Prostate gland (tissue), 2 donors: ENCODE data around the gene TMEM250. TPM values are rescaled to one million over a fixed set of nuclear protein-coding genes. Genes with fewer than 3 reads are reported as not detected.

Experiments used
- DNase-seq: peaks from one replicate; pipeline ENCODE4 v3.0.0-alpha.2; 2019; ENCODE audit warnings: low spot score
- H3K27ac ChIP-seq, 2 donors: fragments of 200-600 bp; sonication (generic); 2 replicates each; pipeline ENCODE4 v1.5.1; 2017 to 2019
- H3K27me3 ChIP-seq: fragments of 200-600 bp; sonication (generic); replicated peaks from 2 replicates; pipeline ENCODE4 v1.5.1; 2019; ENCODE audit not compliant: insufficient read depth
- H3K36me3 ChIP-seq, 2 donors: fragments of 200-600 bp; sonication (generic); 1 replicate in 1 of 2; 2 replicates in 1 of 2; pipeline versions ENCODE4 v1.5.1 to v1.8.1; 2017 to 2019
- H3K4me1 ChIP-seq: fragments of 200-600 bp; sonication (generic); replicated peaks from 2 replicates; pipeline ENCODE4 v1.5.1; 2019
- H3K4me3 ChIP-seq, 2 donors: fragments of 200-600 bp; sonication (generic); 2 replicates each; pipeline ENCODE4 v1.5.1; 2017 to 2019
- H3K9me3 ChIP-seq: fragments of 200-600 bp; sonication (generic); 2 replicates; pipeline ENCODE4 v1.5.1; 2017
- CTCF ChIP-seq, 4 experiments: fragments of 200-600 bp in 2 of 4; fragments of 450-650 bp in 2 of 4; sonication (generic) in 2 of 4; IDR thresholded peaks; 1 replicate in 3 of 4; 2 replicates in 1 of 4; pipeline ENCODE4 v1.5.1; 2016 to 2019; ENCODE audit warnings: antibody characterized with exemption in 4 of 4, mild to moderate bottlenecking in 2 of 4, moderate library complexity in 2 of 4
- POLR2A ChIP-seq: fragments of 450-650 bp; IDR thresholded peaks from one replicate; pipeline ENCODE4 v1.6.1; 2016; ENCODE audit warnings: antibody characterized with exemption, mild to moderate bottlenecking
- POLR2AphosphoS5 ChIP-seq: sonication (generic); formaldehyde crosslinking; IDR thresholded peaks from one replicate; pipeline ENCODE4 v1.6.1; 2017; ENCODE audit warnings: antibody characterized with exemption
- WGBS: methylation state at CpG from one replicate; pipeline ENCODE4 v1.1.5; 2018; 5-methylcytosine and 5-hydroxymethylcytosine counted together
- intact Hi-C: fragments of 100-400 bp; cut with DNase I; formaldehyde crosslinking; loops from one replicate; pipeline ENCODE4 v1.14.2; 2022
- total RNA-seq, 2 donors: library from RNA; depleted of rRNA; stranded (reverse); fragments of >200 nt; gene quantifications; one replicate each; pipeline ENCODE4 v1.1.0, GENCODE V29; 2016

TMEM250 gene
- total RNA-seq, 2 donors from 2014 or later = 44.7 to 65.1 TPM

- Histone ChIP-seq H3K9me3 (no peaks in the 10 kb centered on the region), H3K4me1 (no peaks in the 10 kb centered on the region), H3K27ac (no peak overlapping the region), H3K27me3 (no peaks in the 10 kb centered on the region), H3K4me3 (no peak overlapping the region), H3K36me3 (peaks cover 0 to 9% of the 10 kb centered on the region in 2 donors)
- no peak for TF ChIP-seq POLR2A
- WGBS = 92% methylated on average over 11 of the region's 22 CpGs
- no peak for DNase-seq
- intact Hi-C loops = no loop called here
Measured at GRCh38 chr9:136115641-136116359, 2.9 kb downstream of the TMEM250 start.

GRCh38 chr9:136115206-136115605 lies 3.5 kb downstream of the TMEM250 start:
- 94% methylated on average over 13 of the region's 13 CpGs for WGBS
- intact Hi-C loops = no loop called here
- no peak overlapping the region for H3K27ac ChIP-seq
- no peak for DNase-seq
- H3K9me3 ChIP-seq = no peaks in the 10 kb centered on the region
- H3K27me3 ChIP-seq = no peaks in the 10 kb centered on the region
- TF ChIP-seq POLR2A = no peak
- no peak for TF ChIP-seq CTCF (IDR thresholded peaks at IDR 0.05)
- TF ChIP-seq POLR2AphosphoS5 = no peak
- peaks cover 6% of the 10 kb centered on the region for H3K4me1 ChIP-seq
- peaks cover 0 to 9% of the 10 kb centered on the region in 2 donors for H3K36me3 ChIP-seq
- no peak overlapping the region for H3K4me3 ChIP-seq

- peaks cover 0 to 9% of the 10 kb centered on the region in 2 donors for H3K36me3 ChIP-seq
- WGBS = 89% methylated on average over 18 of the region's 18 CpGs
- intact Hi-C loops = no loop called here
- no peak overlapping the region for H3K4me3 ChIP-seq
- H3K4me1 ChIP-seq = peaks cover 10% of the 10 kb centered on the region
- TF ChIP-seq CTCF (IDR thresholded peaks at IDR 0.05) = no peak
- no peak for TF ChIP-seq POLR2A
- TF ChIP-seq POLR2AphosphoS5 = no peak
- no peaks in the 10 kb centered on the region for H3K27me3 ChIP-seq
- DNase-seq = no peak
- no peak overlapping the region for H3K27ac ChIP-seq
- no peaks in the 10 kb centered on the region for H3K9me3 ChIP-seq
Measured at GRCh38 chr9:136114610-136115009, 4.1 kb downstream of the TMEM250 start.

- H3K27me3 ChIP-seq = no peaks in the 10 kb centered on the region
- no peaks in the 10 kb centered on the region for H3K9me3 ChIP-seq
- H3K4me1 ChIP-seq = peaks cover 10% of the 10 kb centered on the region
- DNase-seq = no peak
- no peak for TF ChIP-seq CTCF (IDR thresholded peaks at IDR 0.05)
- TF ChIP-seq POLR2AphosphoS5 = no peak
- TF ChIP-seq POLR2A = no peak
- peaks cover 0 to 9% of the 10 kb centered on the region in 2 donors for H3K36me3 ChIP-seq
- intact Hi-C loops = no loop called here
- H3K27ac ChIP-seq = no peak overlapping the region
- no peak overlapping the region for H3K4me3 ChIP-seq
- 85% methylated on average over 5 of the region's 11 CpGs for WGBS
Measured at GRCh38 chr9:136112541-136112940, 6.1 kb downstream of the TMEM250 start.

GRCh38 chr9:136111910-136112309 lies 6.8 kb downstream of the TMEM250 start:
- Histone ChIP-seq H3K4me1 (peaks cover 10% of the 10 kb centered on the region), H3K9me3 (no peaks in the 10 kb centered on the region), H3K36me3 (peaks cover 0 to 9% of the 10 kb centered on the region in 2 donors), H3K4me3 (no peak overlapping the region), H3K27ac (no peak overlapping the region), H3K27me3 (no peaks in the 10 kb centered on the region)
- TF ChIP-seq POLR2A = no peak
- no peak for TF ChIP-seq POLR2AphosphoS5
- no peak for TF ChIP-seq CTCF (IDR thresholded peaks at IDR 0.05)
- WGBS = 76% methylated on average over 16 of the region's 16 CpGs
- no peak for DNase-seq
- intact Hi-C loops = loop anchor here (2.0 kb wide), 1 partner anchor 23 kb away; no protein-coding TSS in a partner anchor
